Astrocyte (in vitro differentiated cells and primary cell): Measurements from ENCODE around the gene WDR6. TPM values are rescaled to one million over a fixed set of nuclear protein-coding genes. Genes with fewer than 3 reads are reported as not detected.

Experiments
- DNase-seq: peaks from one replicate; pipeline ENCODE4 v3.0.0-alpha.2; 2010; ENCODE audit warnings: low read depth
- FAIRE-seq: peaks from 2 replicates; lab custom pipeline; 2011; peaks lifted over from hg19 to GRCh38; lab: Jason Lieb, UNC
- H2AFZ ChIP-seq: 2 replicates; pipeline ENCODE4 v1.6.0; 2012; ENCODE audit warnings: low read depth, low read length, inconsistent platforms
- H3K27ac ChIP-seq: 2 replicates; pipeline ENCODE4 v1.5.1; 2011; ENCODE audit warnings: low read depth, low read length, inconsistent platforms
- H3K27me3 ChIP-seq: 2 replicates; pipeline ENCODE4 v1.6.0; 2011; ENCODE audit warnings: low read length, inconsistent platforms; ENCODE audit not compliant: insufficient read depth
- H3K36me3 ChIP-seq: 2 replicates; pipeline ENCODE4 v1.5.1; 2011; ENCODE audit warnings: low read length, inconsistent platforms; ENCODE audit not compliant: insufficient read depth
- H3K4me1 ChIP-seq: 2 replicates; pipeline ENCODE4 v1.5.1; 2011; ENCODE audit warnings: low read length, inconsistent platforms; ENCODE audit not compliant: insufficient read depth
- H3K4me2 ChIP-seq: 2 replicates; pipeline ENCODE4 v1.6.0; 2012; ENCODE audit warnings: low read length, inconsistent platforms
- H3K4me3 ChIP-seq: 2 replicates; pipeline ENCODE4 v1.5.1; 2011; ENCODE audit warnings: low read depth, mild to moderate bottlenecking, low read length, inconsistent platforms; ENCODE audit not compliant: insufficient read depth
- H3K79me2 ChIP-seq: 2 replicates; pipeline ENCODE4 v1.6.0; 2012; ENCODE audit warnings: mild to moderate bottlenecking, low read length, inconsistent platforms; ENCODE audit not compliant: insufficient read depth
- H3K9ac ChIP-seq: 2 replicates; pipeline ENCODE4 v1.6.0; 2012; ENCODE audit warnings: mild to moderate bottlenecking, low read length, inconsistent platforms
- H3K9me3 ChIP-seq: 2 replicates; pipeline ENCODE4 v1.5.1; 2012; ENCODE audit warnings: low read depth, mild to moderate bottlenecking, low read length, inconsistent platforms; ENCODE audit not compliant: insufficient read depth
- H4K20me1 ChIP-seq: 2 replicates; pipeline ENCODE4 v1.6.0; 2012; ENCODE audit warnings: low read length, inconsistent platforms; ENCODE audit not compliant: insufficient read depth
- H3K27ac Mint-ChIP-seq: one replicate; pipeline ENCODE4 v1.8.0; 2021; ENCODE audit warnings: mild to moderate bottlenecking, mixed read lengths; ENCODE audit not compliant: unreplicated experiment
- H3K27me3 Mint-ChIP-seq: one replicate; pipeline ENCODE4 v1.8.0; 2021; ENCODE audit warnings: low read depth, mixed read lengths; ENCODE audit not compliant: unreplicated experiment
- H3K36me3 Mint-ChIP-seq: one replicate; pipeline ENCODE4 v1.8.0; 2021; ENCODE audit warnings: low read depth, mixed read lengths; ENCODE audit not compliant: unreplicated experiment
- H3K4me1 Mint-ChIP-seq: one replicate; pipeline ENCODE4 v1.8.0; 2021; ENCODE audit warnings: low read depth, mixed read lengths; ENCODE audit not compliant: unreplicated experiment
- H3K4me3 Mint-ChIP-seq: one replicate; pipeline ENCODE4 v1.8.0; 2021; ENCODE audit warnings: mild to moderate bottlenecking, moderate library complexity, mixed read lengths; ENCODE audit not compliant: unreplicated experiment
- H3K9me3 Mint-ChIP-seq: one replicate; pipeline ENCODE4 v1.8.0; 2021; ENCODE audit warnings: mild to moderate bottlenecking, mixed read lengths; ENCODE audit not compliant: unreplicated experiment
- CTCF ChIP-seq: IDR thresholded peaks from 2 replicates; pipeline ENCODE4 v1.5.1; 2011; ENCODE audit warnings: low read depth, mild to moderate bottlenecking, inconsistent platforms, low read length, moderate library complexity; ENCODE audit not compliant: insufficient read depth
- EZH2 ChIP-seq: IDR thresholded peaks from 2 replicates; pipeline ENCODE4 v1.6.1; 2012; ENCODE audit warnings: mild to moderate bottlenecking, low read length, inconsistent platforms; ENCODE audit not compliant: insufficient read depth
- total RNA-seq: library from RNA; stranded (reverse); gene quantifications from 2 replicates; pipeline ENCODE4 v1.2.1, GENCODE V29; 2021

WDR6 gene
- total RNA-seq, 1 donor from 2014 or later: 130 TPM

DNA sequence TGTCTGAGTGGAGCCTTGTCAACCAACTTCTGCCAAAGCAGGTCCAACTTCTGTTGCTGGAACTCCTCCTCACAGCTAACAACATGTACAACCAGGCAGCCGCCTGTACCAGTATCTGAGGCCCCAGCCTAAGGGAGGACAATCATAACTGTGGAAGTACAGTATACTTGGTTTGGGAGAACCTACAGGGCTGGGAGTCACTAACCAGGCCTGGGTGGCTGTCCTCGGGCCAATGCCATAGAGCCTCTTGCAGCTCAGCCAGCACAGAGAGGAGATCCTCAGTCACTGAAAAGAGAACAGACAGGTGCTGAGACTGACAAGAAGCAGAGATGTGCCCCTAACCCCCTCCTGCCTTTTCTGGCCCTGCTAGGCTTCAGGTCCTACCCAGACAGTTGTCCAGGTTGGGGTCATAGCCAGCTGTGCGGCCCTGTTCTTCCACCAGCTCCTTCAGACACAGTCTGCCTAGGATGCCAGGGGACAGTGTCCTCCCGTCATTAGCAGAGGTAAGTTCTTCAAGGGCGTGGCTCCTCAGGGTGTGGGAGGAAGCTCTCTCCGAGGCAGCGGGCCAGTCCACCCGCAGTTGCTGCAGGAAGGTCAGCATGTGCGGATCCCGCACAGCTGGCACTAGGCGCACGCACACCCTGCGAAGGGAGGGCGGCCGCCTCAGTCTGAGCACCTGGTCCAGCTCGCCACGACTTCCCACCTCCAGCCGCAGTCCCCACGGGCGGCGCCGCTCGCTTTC is 10.2 kb downstream of the WDR6 start:
- Histone ChIP-seq H4K20me1 (peaks cover 47% of the 10 kb centered on the region), H3K36me3 (peaks cover 23% of the 10 kb centered on the region), H2AFZ (peak overlapping the region; percentile 87), H3K9me3 (no peaks in the 10 kb centered on the region), H3K79me2 (peaks cover 73% of the 10 kb centered on the region), H3K9ac (peak overlapping the region; percentile 81), H3K27me3 (no peaks in the 10 kb centered on the region), H3K4me2 (peak overlapping the region; percentile 98), H3K27ac (peak overlapping the region; percentile 52), H3K4me1 (peaks cover 22% of the 10 kb centered on the region), H3K4me3 (peak overlapping the region; percentile 79)
- DNase-seq (no peak), FAIRE-seq (no peak)
- Mint-ChIP-seq H3K27ac (peak overlapping the region; percentile 66), H3K4me1 (peaks cover 12% of the 10 kb centered on the region), H3K36me3 (peaks cover 16% of the 10 kb centered on the region), H3K27me3 (no peaks in the 10 kb centered on the region), H3K4me3 (peak overlapping the region; percentile 83), H3K9me3 (no peaks in the 10 kb centered on the region)
- TF ChIP-seq EZH2 (no peak), CTCF (no peak)

DNA sequence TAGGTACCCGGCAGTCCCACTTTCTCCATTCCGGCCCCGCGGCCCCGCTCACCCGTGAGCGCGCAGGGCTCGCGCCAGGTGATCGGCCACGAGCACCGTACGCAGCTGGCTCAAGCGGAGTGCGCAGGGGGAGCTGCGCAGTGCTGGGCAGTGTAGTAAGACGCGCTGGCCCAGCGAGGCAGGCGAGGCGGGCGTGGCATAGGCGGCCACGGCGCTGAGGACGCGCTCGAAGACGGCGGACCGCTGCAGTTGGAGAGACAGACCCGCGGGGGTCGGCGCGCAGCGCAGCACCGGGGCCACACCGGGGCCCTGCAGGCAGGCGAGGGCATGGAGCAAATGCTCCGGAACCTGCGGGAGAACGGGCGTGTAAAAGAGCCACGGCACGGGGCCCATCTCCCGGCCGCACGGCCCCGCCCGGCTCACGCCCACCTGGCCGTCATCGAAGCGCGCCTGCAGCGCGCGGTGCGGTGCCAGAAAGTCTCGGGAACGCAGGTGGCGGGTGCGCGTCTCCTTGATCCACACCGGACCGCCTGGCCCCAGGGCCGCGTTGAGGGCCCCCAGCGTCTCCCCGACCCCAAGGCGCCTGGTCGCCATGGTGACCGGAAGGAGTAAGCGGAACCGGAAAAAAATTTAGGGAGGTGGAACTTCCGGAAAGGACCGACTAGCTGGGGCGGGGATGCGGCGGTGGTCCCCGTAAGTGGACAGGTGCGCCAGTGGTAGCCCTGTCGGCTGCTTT is 10.9 kb downstream of the WDR6 start, which contains the start of gene DALRD3:
DALRD3 (minus strand) TSS at position 610 of the 736 bp plus-strand sequence; CDS start at position 594, 16 bp downstream.
- Histone ChIP-seq H3K4me1 (peaks cover 30% of the 10 kb centered on the region), H3K79me2 (peaks cover 73% of the 10 kb centered on the region), H3K9ac (peak within 1 kb of the TSS; percentile 81), H2AFZ (peak within 1 kb of the TSS; percentile 87), H3K27me3 (no peaks in the 10 kb centered on the region), H3K9me3 (no peaks in the 10 kb centered on the region), H3K27ac (peak within 1 kb of the TSS; percentile 52), H3K4me3 (peak within 1 kb of the TSS; percentile 79), H3K36me3 (peaks cover 16% of the 10 kb centered on the region), H3K4me2 (peak within 1 kb of the TSS; percentile 98), H4K20me1 (peaks cover 47% of the 10 kb centered on the region)
- peak within 1 kb of the TSS; percentile 84 for H3K27ac Mint-ChIP-seq
- no peaks in the 10 kb centered on the region for H3K9me3 Mint-ChIP-seq
- H3K27me3 Mint-ChIP-seq: no peaks in the 10 kb centered on the region
- FAIRE-seq (no peak), DNase-seq (peak; percentile 39)
- peak within 1 kb of the TSS; percentile 93 for H3K4me3 Mint-ChIP-seq
- H3K4me1 Mint-ChIP-seq: peaks cover 15% of the 10 kb centered on the region
- TF ChIP-seq EZH2: no peak
- TF ChIP-seq CTCF: no peak
- H3K36me3 Mint-ChIP-seq: peaks cover 14% of the 10 kb centered on the region
